Measurements from ENCODE around the gene C2orf49. TPM values are rescaled to one million over a fixed set of nuclear protein-coding genes. Genes with fewer than 3 reads are reported as not detected.

Gene C2orf49
- total and polyA plus RNA-seq, 9 of the 15 experiments (the other 6 are each of a cell fraction or from before 2014, with no cell fraction given) = 17.9 to 38.2 (median 25.6) TPM

- TF ChIP-seq EZH2 (IDR thresholded peaks at IDR 0.05; ENCODE audit: borderline replicate concordance, low read depth, low read length) (no peak), ZNF316 (IDR thresholded peaks at IDR 0.05) (no peak), ZFP30 (CRISPR knock-in tag; IDR thresholded peaks at IDR 0.05; ENCODE audit: borderline replicate concordance) (no peak), NR2C1 (IDR thresholded peaks at IDR 0.05) (no peak), NR2C1 (tag; IDR thresholded peaks at IDR 0.05) (no peak), HIVEP1 (CRISPR knock-in tag; IDR thresholded peaks at IDR 0.05) (no peak), HDAC6 (IDR thresholded peaks at IDR 0.05; ENCODE audit: low read depth, low read length) (no peak), BCLAF1 (IDR thresholded peaks at IDR 0.05; ENCODE audit: borderline replicate concordance in 1 of 2, control insufficient read depth in 1 of 2, low read depth in 2 of 2, low read length in 1 of 2) (no peak), SREBF2 (CRISPR knock-in tag; IDR thresholded peaks at IDR 0.05) (no peak), MYNN (IDR thresholded peaks at IDR 0.05) (no peak), MYNN (CRISPR knock-in tag; IDR thresholded peaks at IDR 0.05) (no peak), SMAD3 (CRISPR knock-in tag; conservative IDR thresholded peaks at IDR 0.05) (no peak), GTF2E2 (tag; IDR thresholded peaks at IDR 0.05) (no peak; the same call in 1 of the 2 replicates), ZNF408 (CRISPR knock-in tag; IDR thresholded peaks at IDR 0.05; ENCODE audit: low read depth) (no peak), ZNF212 (CRISPR knock-in tag; IDR thresholded peaks at IDR 0.05) (no peak), ZNF507 (tag; conservative IDR thresholded peaks at IDR 0.05) (no peak), ELF4 (CRISPR knock-in tag; IDR thresholded peaks at IDR 0.05) (no peak), ETV6 (IDR thresholded peaks at IDR 0.05; ENCODE audit: borderline replicate concordance in 1 of 2, low read depth in 2 of 2, low read length in 1 of 2) (no peak), ETV6 (CRISPR knock-in tag; IDR thresholded peaks at IDR 0.05; ENCODE audit: borderline replicate concordance) (no peak)
- TF ChIP-seq, protein P1, sequence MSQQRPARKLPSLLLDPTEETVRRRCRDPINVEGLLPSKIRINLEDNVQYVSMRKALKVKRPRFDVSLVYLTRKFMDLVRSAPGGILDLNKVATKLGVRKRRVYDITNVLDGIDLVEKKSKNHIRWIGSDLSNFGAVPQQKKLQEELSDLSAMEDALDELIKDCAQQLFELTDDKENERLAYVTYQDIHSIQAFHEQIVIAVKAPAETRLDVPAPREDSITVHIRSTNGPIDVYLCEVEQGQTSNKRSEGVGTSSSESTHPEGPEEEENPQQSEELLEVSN (IDR thresholded peaks at IDR 0.05; ENCODE audit: borderline replicate concordance in 1 of 2, extremely low read depth in 1 of 2, insufficient read depth in 1 of 2, insufficient read length in 1 of 2, low read depth in 1 of 2, low read length in 1 of 2, poor library complexity in 1 of 2, severe bottlenecking in 1 of 2) = peak; percentile 92 to 94
- TF ChIP-seq, protein P2, sequence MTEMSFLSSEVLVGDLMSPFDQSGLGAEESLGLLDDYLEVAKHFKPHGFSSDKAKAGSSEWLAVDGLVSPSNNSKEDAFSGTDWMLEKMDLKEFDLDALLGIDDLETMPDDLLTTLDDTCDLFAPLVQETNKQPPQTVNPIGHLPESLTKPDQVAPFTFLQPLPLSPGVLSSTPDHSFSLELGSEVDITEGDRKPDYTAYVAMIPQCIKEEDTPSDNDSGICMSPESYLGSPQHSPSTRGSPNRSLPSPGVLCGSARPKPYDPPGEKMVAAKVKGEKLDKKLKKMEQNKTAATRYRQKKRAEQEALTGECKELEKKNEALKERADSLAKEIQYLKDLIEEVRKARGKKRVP (CRISPR knock-in tag; IDR thresholded peaks at IDR 0.05) = no peak
- TF ChIP-seq, protein P3, sequence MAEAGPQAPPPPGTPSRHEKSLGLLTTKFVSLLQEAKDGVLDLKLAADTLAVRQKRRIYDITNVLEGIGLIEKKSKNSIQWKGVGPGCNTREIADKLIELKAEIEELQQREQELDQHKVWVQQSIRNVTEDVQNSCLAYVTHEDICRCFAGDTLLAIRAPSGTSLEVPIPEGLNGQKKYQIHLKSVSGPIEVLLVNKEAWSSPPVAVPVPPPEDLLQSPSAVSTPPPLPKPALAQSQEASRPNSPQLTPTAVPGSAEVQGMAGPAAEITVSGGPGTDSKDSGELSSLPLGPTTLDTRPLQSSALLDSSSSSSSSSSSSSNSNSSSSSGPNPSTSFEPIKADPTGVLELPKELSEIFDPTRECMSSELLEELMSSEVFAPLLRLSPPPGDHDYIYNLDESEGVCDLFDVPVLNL (CRISPR knock-in tag; IDR thresholded peaks at IDR 0.05; ENCODE audit: low read depth) = no peak
Measured at GRCh38 chr2:105398336-105399206, 61.2 kb downstream of the C2orf49 start, which contains the start of gene FHL2 (continued).

Measured in K562 (cell line).